Erythroblast (primary cell): Measurements from ENCODE around the gene GNAS-AS1.

Experiments used
- GATA1 ChIP-seq: IDR thresholded peaks from 2 replicates; pipeline ENCODE4 v1.6.1; 2011; ENCODE audit warnings: low read depth, mild to moderate bottlenecking, control low read depth, low read length, moderate library complexity
- POLR2A ChIP-seq: IDR thresholded peaks from 2 replicates; pipeline ENCODE4 v1.6.1; 2011; ENCODE audit warnings: mild to moderate bottlenecking, low read length

DNA sequence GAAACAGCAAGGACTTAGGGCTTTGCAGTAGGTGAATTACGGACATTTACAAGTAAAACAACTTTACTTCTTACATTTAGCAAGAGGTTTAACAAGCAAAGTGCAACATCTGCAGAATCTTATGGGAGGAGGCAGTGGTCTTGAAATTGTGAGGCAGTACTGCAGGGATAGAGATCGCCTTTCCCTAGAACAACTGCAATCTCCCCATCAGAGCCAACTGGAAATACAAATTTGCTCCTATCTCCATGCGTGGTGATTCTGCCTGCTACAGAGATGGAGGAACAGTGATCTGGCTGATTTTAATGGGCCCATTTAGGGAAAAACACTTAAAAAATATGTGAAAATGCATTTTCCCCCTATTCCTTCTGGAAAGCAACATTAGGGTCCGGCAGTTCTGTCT is 27.7 kb upstream of the GNAS-AS1 start:
- TF ChIP-seq POLR2A = no peak
- TF ChIP-seq GATA1 = no peak
